Measurements from ENCODE around the gene AFP. TPM values are rescaled to one million over a fixed set of nuclear protein-coding genes. Genes with fewer than 3 reads are reported as not detected.

AFP gene
- total and polyA plus RNA-seq, 2 of the 13 experiments (the other 11 are each of a cell fraction or from before 2014, with no cell fraction given), result 9,434 to 13,105 TPM

- TF ChIP-seq ZNF569 (CRISPR knock-in tag; IDR thresholded peaks at IDR 0.05; ENCODE audit: borderline replicate concordance) (no peak), PREB (CRISPR knock-in tag; IDR thresholded peaks at IDR 0.05) (no peak), TP53 (CRISPR knock-in tag; conservative IDR thresholded peaks at IDR 0.05) (peak; percentile 74; the same call in 1 of the 2 replicates), ARID5B (CRISPR knock-in tag; IDR thresholded peaks at IDR 0.05) (peak; percentile 78; the same call in 1 of the 2 replicates), RELA (CRISPR knock-in tag; IDR thresholded peaks at IDR 0.05) (no peak), TEAD2 (CRISPR knock-in tag; IDR thresholded peaks at IDR 0.05) (no peak), ZSCAN25 (CRISPR knock-in tag; IDR thresholded peaks at IDR 0.05) (no peak), ZNF878 (CRISPR knock-in tag; IDR thresholded peaks at IDR 0.05) (peak; percentile 39; the same call in 1 of the 2 replicates), DMTF1 (CRISPR knock-in tag; IDR thresholded peaks at IDR 0.05) (no peak), SRSF4 (IDR thresholded peaks at IDR 0.05; ENCODE audit: low read depth, low read length, poor library complexity, severe bottlenecking) (no peak), ZNF780A (CRISPR knock-in tag; IDR thresholded peaks at IDR 0.05) (no peak), ZNF816 (CRISPR knock-in tag; IDR thresholded peaks at IDR 0.05; ENCODE audit: borderline replicate concordance) (no peak), CREM (IDR thresholded peaks at IDR 0.05) (peak; percentile 63), CREM (CRISPR knock-in tag; IDR thresholded peaks at IDR 0.05) (no peak), HNRNPLL (IDR thresholded peaks at IDR 0.05; ENCODE audit: low read depth, low read length, poor library complexity, severe bottlenecking) (no peak), ZNF264 (CRISPR knock-in tag; IDR thresholded peaks at IDR 0.05) (no peak; the same call in 1 of the 2 replicates), ZNF597 (CRISPR knock-in tag; IDR thresholded peaks at IDR 0.05) (no peak), ZNF766 (CRISPR knock-in tag; IDR thresholded peaks at IDR 0.05; ENCODE audit: borderline replicate concordance) (no peak), HNRNPL (IDR thresholded peaks at IDR 0.05; ENCODE audit: low read depth, low read length) (no peak), ZNF501 (CRISPR knock-in tag; IDR thresholded peaks at IDR 0.05) (no peak), KLF9 (CRISPR knock-in tag; IDR thresholded peaks at IDR 0.05; ENCODE audit: low read depth) (peak; percentile 36; the same call in 1 of the 2 replicates), ZNF10 (CRISPR knock-in tag; IDR thresholded peaks at IDR 0.05; ENCODE audit: borderline replicate concordance, low read depth) (no peak), NFYB (CRISPR knock-in tag; IDR thresholded peaks at IDR 0.05) (peak; percentile 26; the same call in 1 of the 2 replicates), JUN (CRISPR knock-in tag; IDR thresholded peaks at IDR 0.05) (no peak)
Measured at GRCh38 chr4:73404042-73404441, 32.0 kb upstream of the AFP start, which contains the start of gene ALB (continued).
